ENCODE results near the gene SAMD9L. TPM values are rescaled to one million over a fixed set of nuclear protein-coding genes. Genes with fewer than 3 reads are reported as not detected.

SAMD9L gene
- total and polyA plus RNA-seq, 2 of the 4 experiments (the other 2 are of a cell fraction), result 1.9 to 4.1 TPM

Other genes starting within 250 kb of the SAMD9L start
- 9.5 and 15.6 TPM in 2 replicates for gene SAMD9, start 30.4 kb downstream of the SAMD9L start, total RNA-seq (2012; rRNA removed)
- gene SAMD9, start 30.4 kb downstream of the SAMD9L start, polyA plus RNA-seq (2012; rRNA removed), result 1.6 and 1.9 TPM in 2 replicates
- gene HEPACAM2, start 78.1 kb upstream of the SAMD9L start, total RNA-seq (2012; rRNA removed), result under 0.01 and 0.28 TPM in 2 replicates
- 0.05 TPM in 1 of 2 replicates, not detected in the other for gene HEPACAM2, start 78.1 kb upstream of the SAMD9L start, polyA plus RNA-seq (2012; rRNA removed)
- 22.0 and 26.7 TPM in 2 replicates for gene VPS50, start 84.0 kb upstream of the SAMD9L start, total RNA-seq (2012; rRNA removed)
- 6.2 and 7.1 TPM in 2 replicates for gene VPS50, start 84.0 kb upstream of the SAMD9L start, polyA plus RNA-seq (2012; rRNA removed)

Data from IMR-90 (cell line).